Activated naive CD8-positive, alpha-beta T cell treated with anti-CD3 and anti-CD28 coated beads, Interleukin-2, amount 50 U/mL, for 24 hours (primary cell): ENCODE measurements around the gene PFKFB2.
A peak's percentile ranks its signal among the peaks of the same experiment; 100 is the strongest.

Source experiments
- ATAC-seq: fragments of 150-1000 bp; cut with Tn5 transposase; one replicate; pipeline ENCODE4 v1.10.0; 2021
- DNase-seq: peaks from one replicate; pipeline ENCODE4 v3.0.0; 2021
- H3K27ac Mint-ChIP-seq: one replicate; pipeline ENCODE4 v1.8.0; 2021; ENCODE audit warnings: mild to moderate bottlenecking, mixed read lengths
- H3K27me3 Mint-ChIP-seq: one replicate; pipeline ENCODE4 v1.8.0; 2021; ENCODE audit warnings: mixed read lengths
- H3K36me3 Mint-ChIP-seq: one replicate; pipeline ENCODE4 v1.8.0; 2021; ENCODE audit warnings: low read depth, mixed read lengths
- H3K4me1 Mint-ChIP-seq: one replicate; pipeline ENCODE4 v1.8.0; 2021; ENCODE audit warnings: mixed read lengths
- H3K4me3 Mint-ChIP-seq: one replicate; pipeline ENCODE4 v1.8.0; 2021; ENCODE audit warnings: mild to moderate bottlenecking, moderate library complexity, mixed read lengths
- H3K9me3 Mint-ChIP-seq: one replicate; pipeline ENCODE4 v1.8.0; 2021; ENCODE audit warnings: mixed read lengths

PFKFB2 gene

GRCh38 chr1:207028884-207029650 is 24.0 kb upstream of the PFKFB2 start:
- Mint-ChIP-seq H3K27ac (no peak overlapping the region), H3K4me1 (peaks cover 8% of the 10 kb centered on the region), H3K9me3 (no peaks in the 10 kb centered on the region), H3K27me3 (peaks cover 44% of the 10 kb centered on the region), H3K36me3 (no peaks in the 10 kb centered on the region), H3K4me3 (no peak overlapping the region)
- ATAC-seq = no peak
- DNase-seq = no peak

- H3K27me3 Mint-ChIP-seq = peaks cover 51% of the 10 kb centered on the region
- DNase-seq (no peak), ATAC-seq (no peak)
- no peaks in the 10 kb centered on the region for H3K36me3 Mint-ChIP-seq
- H3K9me3 Mint-ChIP-seq = no peaks in the 10 kb centered on the region
- H3K4me1 Mint-ChIP-seq = no peaks in the 10 kb centered on the region
- H3K4me3 Mint-ChIP-seq = no peak overlapping the region
- H3K27ac Mint-ChIP-seq = no peak overlapping the region
Observed at GRCh38 chr1:207029701-207030521, 23.2 kb upstream of the PFKFB2 start.

- H3K4me3 Mint-ChIP-seq = no peak overlapping the region
- ATAC-seq = no peak
- H3K4me1 Mint-ChIP-seq = no peaks in the 10 kb centered on the region
- DNase-seq = no peak
- no peak overlapping the region for H3K27ac Mint-ChIP-seq
- no peaks in the 10 kb centered on the region for H3K9me3 Mint-ChIP-seq
- H3K27me3 Mint-ChIP-seq = peaks cover 56% of the 10 kb centered on the region
- no peaks in the 10 kb centered on the region for H3K36me3 Mint-ChIP-seq
Observed at GRCh38 chr1:207030522-207031009, 22.5 kb upstream of the PFKFB2 start.

- Mint-ChIP-seq H3K4me3 (no peak overlapping the region), H3K4me1 (no peaks in the 10 kb centered on the region), H3K27ac (no peak overlapping the region), H3K36me3 (no peaks in the 10 kb centered on the region), H3K9me3 (no peaks in the 10 kb centered on the region), H3K27me3 (peaks cover 56% of the 10 kb centered on the region)
- no peak for ATAC-seq
- DNase-seq = no peak
Observed at GRCh38 chr1:207031016-207031415, 22.1 kb upstream of the PFKFB2 start.

- DNase-seq = no peak
- no peak for ATAC-seq
- no peak overlapping the region for H3K4me3 Mint-ChIP-seq
- no peaks in the 10 kb centered on the region for H3K36me3 Mint-ChIP-seq
- H3K27ac Mint-ChIP-seq = no peak overlapping the region
- H3K27me3 Mint-ChIP-seq = peaks cover 56% of the 10 kb centered on the region
- no peaks in the 10 kb centered on the region for H3K9me3 Mint-ChIP-seq
- no peaks in the 10 kb centered on the region for H3K4me1 Mint-ChIP-seq
Observed at GRCh38 chr1:207031632-207032264, 21.3 kb upstream of the PFKFB2 start.

- DNase-seq (no peak), ATAC-seq (no peak)
- Mint-ChIP-seq H3K27me3 (peaks cover 52% of the 10 kb centered on the region), H3K27ac (no peak within 1 kb of the TSS), H3K36me3 (no peaks in the 10 kb centered on the region), H3K4me3 (no peak within 1 kb of the TSS), H3K9me3 (no peaks in the 10 kb centered on the region), H3K4me1 (no peaks in the 10 kb centered on the region)
Observed at GRCh38 chr1:207032528-207033017, 20.5 kb upstream of the PFKFB2 start, which contains the start of gene C1orf116. Gene C1orf116, minus strand, starts transcription at chr1:207032756. Its CDS starts 5,158 bp downstream, at chr1:207027598.

- no peaks in the 10 kb centered on the region for H3K36me3 Mint-ChIP-seq
- no peak overlapping the region for H3K4me3 Mint-ChIP-seq
- ATAC-seq = no peak
- H3K4me1 Mint-ChIP-seq = no peaks in the 10 kb centered on the region
- H3K9me3 Mint-ChIP-seq = no peaks in the 10 kb centered on the region
- DNase-seq = no peak
- H3K27ac Mint-ChIP-seq = no peak overlapping the region
- peaks cover 50% of the 10 kb centered on the region for H3K27me3 Mint-ChIP-seq
Observed at GRCh38 chr1:207033302-207033701, 19.8 kb upstream of the PFKFB2 start.

GRCh38 chr1:207034208-207034607 is 18.9 kb upstream of the PFKFB2 start:
- Mint-ChIP-seq H3K4me1 (no peaks in the 10 kb centered on the region), H3K4me3 (no peak overlapping the region), H3K36me3 (no peaks in the 10 kb centered on the region), H3K27me3 (peaks cover 44% of the 10 kb centered on the region), H3K9me3 (no peaks in the 10 kb centered on the region), H3K27ac (no peak overlapping the region)
- no peak for DNase-seq
- no peak for ATAC-seq

GRCh38 chr1:207034998-207035397 is 18.1 kb upstream of the PFKFB2 start:
- H3K36me3 Mint-ChIP-seq = no peaks in the 10 kb centered on the region
- H3K9me3 Mint-ChIP-seq = no peaks in the 10 kb centered on the region
- no peak overlapping the region for H3K4me3 Mint-ChIP-seq
- H3K27me3 Mint-ChIP-seq = peaks cover 40% of the 10 kb centered on the region
- DNase-seq (no peak), ATAC-seq (peak; percentile 75)
- H3K27ac Mint-ChIP-seq = no peak overlapping the region
- no peaks in the 10 kb centered on the region for H3K4me1 Mint-ChIP-seq

- DNase-seq (no peak), ATAC-seq (peak; percentile 54)
- no peaks in the 10 kb centered on the region for H3K9me3 Mint-ChIP-seq
- H3K27ac Mint-ChIP-seq = no peak overlapping the region
- H3K4me3 Mint-ChIP-seq = no peak overlapping the region
- H3K4me1 Mint-ChIP-seq = no peaks in the 10 kb centered on the region
- H3K36me3 Mint-ChIP-seq = no peaks in the 10 kb centered on the region
- H3K27me3 Mint-ChIP-seq = peaks cover 35% of the 10 kb centered on the region
Observed at GRCh38 chr1:207035877-207036551, 17.1 kb upstream of the PFKFB2 start.

GRCh38 chr1:207036865-207037264 is 16.2 kb upstream of the PFKFB2 start:
- Mint-ChIP-seq H3K9me3 (no peaks in the 10 kb centered on the region), H3K27me3 (peaks cover 27% of the 10 kb centered on the region), H3K36me3 (no peaks in the 10 kb centered on the region), H3K4me1 (no peaks in the 10 kb centered on the region), H3K4me3 (no peak overlapping the region), H3K27ac (no peak overlapping the region)
- no peak for DNase-seq
- ATAC-seq = no peak

GRCh38 chr1:207039380-207040180 is 13.5 kb upstream of the PFKFB2 start:
- no peak for DNase-seq
- no peaks in the 10 kb centered on the region for H3K9me3 Mint-ChIP-seq
- H3K4me1 Mint-ChIP-seq = peaks cover 19% of the 10 kb centered on the region
- no peak overlapping the region for H3K4me3 Mint-ChIP-seq
- no peak overlapping the region for H3K27ac Mint-ChIP-seq
- no peak for ATAC-seq
- peaks cover 5% of the 10 kb centered on the region for H3K36me3 Mint-ChIP-seq
- peaks cover 9% of the 10 kb centered on the region for H3K27me3 Mint-ChIP-seq

- Mint-ChIP-seq H3K4me1 (peaks cover 25% of the 10 kb centered on the region), H3K27ac (no peak overlapping the region), H3K36me3 (peaks cover 11% of the 10 kb centered on the region), H3K27me3 (peaks cover 3% of the 10 kb centered on the region), H3K9me3 (no peaks in the 10 kb centered on the region), H3K4me3 (no peak overlapping the region)
- ATAC-seq = no peak
- DNase-seq = no peak
Observed at GRCh38 chr1:207040181-207040533, 12.9 kb upstream of the PFKFB2 start.
